GM12873 (cell line): ENCODE results near the gene FOXP1.

Source experiments
- TF ChIP-seq, protein P1 (sequence below): IDR thresholded peaks from 2 replicates; pipeline ENCODE4 v1.5.1; 2012; ENCODE audit warnings: low read depth, mild to moderate bottlenecking, moderate library complexity, low read length, control low read depth; ENCODE audit not compliant: insufficient read depth; ENCODE audit errors: missing control alignments

The FOXP1 gene

DNA sequence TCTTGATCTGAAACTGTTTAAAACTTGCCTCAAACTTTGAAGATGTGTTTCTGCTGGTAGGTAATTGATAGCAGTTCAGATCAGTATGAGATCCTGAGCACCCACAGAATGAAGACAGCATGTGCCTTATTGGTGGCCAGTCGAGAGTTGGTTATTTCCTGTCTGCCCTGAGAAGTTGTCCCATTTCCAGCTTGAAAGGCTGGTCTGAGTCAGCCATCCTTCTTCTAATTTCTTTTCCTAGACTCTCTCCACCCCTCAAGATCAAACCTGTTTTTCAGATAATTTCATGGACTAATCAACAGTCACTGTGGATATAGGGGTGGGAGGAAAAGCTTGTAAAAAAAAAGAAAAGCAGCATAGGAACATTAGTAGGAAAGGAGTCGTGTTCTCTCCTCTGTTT is 464.4 kb downstream of the FOXP1 start:
- TF ChIP-seq, protein P1, sequence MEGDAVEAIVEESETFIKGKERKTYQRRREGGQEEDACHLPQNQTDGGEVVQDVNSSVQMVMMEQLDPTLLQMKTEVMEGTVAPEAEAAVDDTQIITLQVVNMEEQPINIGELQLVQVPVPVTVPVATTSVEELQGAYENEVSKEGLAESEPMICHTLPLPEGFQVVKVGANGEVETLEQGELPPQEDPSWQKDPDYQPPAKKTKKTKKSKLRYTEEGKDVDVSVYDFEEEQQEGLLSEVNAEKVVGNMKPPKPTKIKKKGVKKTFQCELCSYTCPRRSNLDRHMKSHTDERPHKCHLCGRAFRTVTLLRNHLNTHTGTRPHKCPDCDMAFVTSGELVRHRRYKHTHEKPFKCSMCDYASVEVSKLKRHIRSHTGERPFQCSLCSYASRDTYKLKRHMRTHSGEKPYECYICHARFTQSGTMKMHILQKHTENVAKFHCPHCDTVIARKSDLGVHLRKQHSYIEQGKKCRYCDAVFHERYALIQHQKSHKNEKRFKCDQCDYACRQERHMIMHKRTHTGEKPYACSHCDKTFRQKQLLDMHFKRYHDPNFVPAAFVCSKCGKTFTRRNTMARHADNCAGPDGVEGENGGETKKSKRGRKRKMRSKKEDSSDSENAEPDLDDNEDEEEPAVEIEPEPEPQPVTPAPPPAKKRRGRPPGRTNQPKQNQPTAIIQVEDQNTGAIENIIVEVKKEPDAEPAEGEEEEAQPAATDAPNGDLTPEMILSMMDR, result no peak

DNA sequence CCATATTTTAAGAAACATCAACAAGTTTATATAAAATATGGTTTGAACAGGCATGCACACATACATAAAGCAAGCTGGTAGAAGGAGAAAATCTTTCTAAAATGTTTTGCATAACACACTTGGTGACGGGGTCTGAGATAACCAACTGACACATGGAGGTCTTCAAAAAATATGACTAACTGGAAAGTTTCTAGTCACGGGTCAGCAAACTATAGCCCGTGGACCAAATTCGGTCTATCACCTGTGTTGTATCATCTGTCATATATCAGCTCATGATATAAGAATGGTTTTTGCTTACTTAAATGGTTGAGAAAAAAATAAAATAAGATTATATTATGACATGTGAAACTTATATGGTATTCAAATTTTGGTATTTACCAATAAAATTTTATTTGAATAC is 465.1 kb downstream of the FOXP1 start:
- TF ChIP-seq, protein P1, result no peak

- TF ChIP-seq, protein P1, result no peak
Observed at GRCh38 chr3:71117572-71118247, 465.8 kb downstream of the FOXP1 start.

GRCh38 chr3:71114610-71115009 is 468.9 kb downstream of the FOXP1 start:
- TF ChIP-seq, protein P1, result no peak

- TF ChIP-seq, protein P1, result no peak
Observed at GRCh38 chr3:71112576-71112975, 471.0 kb downstream of the FOXP1 start.

DNA sequence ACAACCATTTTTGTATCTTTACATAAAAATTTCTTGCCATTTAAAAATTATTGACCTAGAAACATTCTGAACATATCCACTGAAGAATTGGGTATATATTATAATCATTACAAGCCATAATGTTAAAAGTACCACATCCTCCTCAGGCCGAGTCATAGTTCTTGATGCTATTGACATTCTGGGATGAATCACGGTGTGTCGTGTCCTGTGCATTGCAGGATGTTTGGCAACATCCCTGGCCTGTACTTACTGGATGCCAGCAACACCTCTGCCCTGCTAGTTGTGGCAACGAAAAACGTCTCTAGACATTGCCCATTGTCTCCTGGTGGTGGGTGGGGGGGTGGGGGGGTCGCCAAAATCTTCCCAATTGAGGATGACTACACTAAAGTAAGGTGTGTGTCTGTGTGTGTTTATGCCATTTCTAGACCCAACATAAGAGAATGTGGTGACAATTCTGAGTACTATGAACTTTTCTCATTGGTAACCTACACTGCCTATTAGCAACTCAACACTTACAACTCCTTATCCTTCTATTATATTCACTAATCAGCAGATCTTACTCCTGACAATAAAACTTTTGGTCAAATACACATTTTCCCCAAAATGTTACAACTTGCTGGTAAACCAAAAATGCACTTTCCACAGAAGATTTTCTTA is 471.6 kb downstream of the FOXP1 start:
- TF ChIP-seq, protein P1, result no peak

GRCh38 chr3:71110385-71111222 is 472.9 kb downstream of the FOXP1 start:
- TF ChIP-seq, protein P1, result no peak
